H1 (cell line): ENCODE results near the gene CCDC12. TPM values are rescaled to one million over a fixed set of nuclear protein-coding genes. Genes with fewer than 3 reads are reported as not detected.

Experiments used
- CTCF ChIA-PET: fragments of 300-600 bp; sonication (Branson Sonifier 250); formaldehyde crosslinking; loops from one replicate; lab custom pipeline; 2021; ENCODE audit not compliant: partially characterized antibody; lab: Charles Lee
- POLR2A ChIA-PET: fragments of 300-600 bp; sonication (Branson Sonifier 250); formaldehyde crosslinking; loops from one replicate; lab custom pipeline; 2021; ENCODE audit warnings: inconsistent platforms; ENCODE audit not compliant: partially characterized antibody; lab: Charles Lee
- DNase-seq, 2 experiments: peaks; one replicate each; pipeline versions ENCODE4 v3.0.0 to v3.0.0-alpha.2; 2010 to 2022; ENCODE audit warnings: low spot score in 2 of 2, low read depth in 1 of 2, mixed read lengths in 1 of 2
- FAIRE-seq: peaks from 2 replicates; lab custom pipeline; 2011; peaks lifted over from hg19 to GRCh38; lab: Jason Lieb, UNC
- H2AFZ ChIP-seq: 2 replicates; pipeline ENCODE4 v1.8.1; 2012; ENCODE audit warnings: low read length, inconsistent platforms
- H2AK5ac ChIP-seq: 2 replicates; pipeline ENCODE4 v1.6.1; 2013; ENCODE audit warnings: low read depth, low read length
- H2BK120ac ChIP-seq: replicated peaks from 2 replicates; pipeline ENCODE3; 2013; ENCODE audit warnings: low read depth, low read length, inconsistent platforms
- H2BK12ac ChIP-seq: 2 replicates; pipeline ENCODE4 v1.6.1; 2013; ENCODE audit warnings: low read depth, low read length
- H2BK15ac ChIP-seq: 2 replicates; pipeline ENCODE4 v1.6.1; 2013; ENCODE audit warnings: low read length
- H2BK20ac ChIP-seq: 2 replicates; pipeline ENCODE4 v1.6.1; 2013; ENCODE audit warnings: low read length
- H2BK5ac ChIP-seq: 2 replicates; pipeline ENCODE4 v1.6.1; 2013; ENCODE audit warnings: low read depth, low read length
- H3K14ac ChIP-seq: 2 replicates; pipeline ENCODE4 v1.6.1; 2013; ENCODE audit warnings: inconsistent platforms; ENCODE audit not compliant: insufficient read length
- H3K18ac ChIP-seq: 2 replicates; pipeline ENCODE4 v1.6.1; 2013; ENCODE audit warnings: low read length; ENCODE audit errors: extremely low read depth
- H3K23ac ChIP-seq: 2 replicates; pipeline ENCODE4 v1.6.1; 2013; ENCODE audit warnings: inconsistent platforms; ENCODE audit not compliant: insufficient read length
- H3K23me2 ChIP-seq: 2 replicates; pipeline ENCODE4 v1.6.1; 2013; ENCODE audit warnings: low read depth, low read length
- H3K27ac ChIP-seq: 2 replicates; pipeline ENCODE4 v1.6.1; 2011; ENCODE audit warnings: low read depth, low read length, inconsistent platforms
- H3K27me3 ChIP-seq, 4 experiments: replicated peaks in 1 of 4; 1 replicate in 1 of 4; 2 replicates in 3 of 4; pipeline versions ENCODE4 v1.6.1 to v1.8.1; 2011 to 2013; ENCODE audit warnings: low read length in 3 of 4, mild to moderate bottlenecking in 3 of 4, inconsistent platforms in 2 of 4, mixed read lengths in 2 of 4, moderate library complexity in 1 of 4; ENCODE audit not compliant: control insufficient read depth in 3 of 4, insufficient read depth in 3 of 4; ENCODE audit errors: extremely low read depth in 1 of 4
- H3K36me3 ChIP-seq, 4 experiments: 2 replicates each; pipeline versions ENCODE4 v1.6.1 to v1.8.1; 2011 to 2013; ENCODE audit warnings: mild to moderate bottlenecking in 4 of 4, low read length in 3 of 4, moderate library complexity in 2 of 4, control low read depth in 1 of 4, inconsistent platforms in 1 of 4; ENCODE audit not compliant: insufficient read depth in 4 of 4, control insufficient read depth in 2 of 4
- H3K4ac ChIP-seq: replicated peaks from 2 replicates; pipeline ENCODE3; 2013; ENCODE audit warnings: low read length, low read depth, mixed read lengths, inconsistent platforms; ENCODE audit not compliant: insufficient read length
- H3K4me1 ChIP-seq, 4 experiments: replicated peaks in 1 of 4; 1 replicate in 1 of 4; 2 replicates in 3 of 4; pipeline versions ENCODE4 v1.6.1 to v1.8.1; 2011 to 2013; ENCODE audit warnings: low read length in 3 of 4, inconsistent platforms in 2 of 4, mixed read lengths in 1 of 4; ENCODE audit not compliant: insufficient read depth in 4 of 4, control insufficient read depth in 3 of 4
- H3K4me2 ChIP-seq, 2 experiments: 2 replicates each; pipeline versions ENCODE4 v1.6.1 to v1.8.1; 2011 to 2013; ENCODE audit warnings: low read depth in 2 of 2, low read length in 2 of 2, control low read depth in 1 of 2, inconsistent platforms in 1 of 2, mild to moderate bottlenecking in 1 of 2; ENCODE audit not compliant: insufficient read depth in 1 of 2
- H3K4me3 ChIP-seq, 4 experiments: fragments of 200-600, 300-600 bp in 1 of 4; sonication (generic), shearing (Covaris generic), sonication (Bioruptor Twin) in 1 of 4; 2 replicates each; pipeline versions ENCODE4 v1.5.1 to v1.8.1; 2011 to 2016; ENCODE audit warnings: low read length in 4 of 4, low read depth in 3 of 4, control low read depth in 2 of 4, inconsistent platforms in 2 of 4, mild to moderate bottlenecking in 2 of 4, mixed read lengths in 1 of 4, moderate library complexity in 1 of 4; ENCODE audit not compliant: insufficient read depth in 2 of 4; ENCODE audit errors: extremely low read depth in 1 of 4
- H3K56ac ChIP-seq: replicated peaks from 2 replicates; pipeline ENCODE3; 2013; ENCODE audit warnings: low read depth, mild to moderate bottlenecking, mixed read lengths, low read length, inconsistent platforms; ENCODE audit not compliant: insufficient read length
- H3K79me1 ChIP-seq: 2 replicates; pipeline ENCODE4 v1.6.1; 2013; ENCODE audit warnings: low read depth, low read length, control low read depth
- H3K79me2 ChIP-seq, 2 experiments: 2 replicates each; pipeline versions ENCODE4 v1.6.1 to v1.8.1; 2012 to 2013; ENCODE audit warnings: low read length in 2 of 2, mild to moderate bottlenecking in 2 of 2, inconsistent platforms in 1 of 2; ENCODE audit not compliant: insufficient read depth in 2 of 2, control insufficient read depth in 1 of 2
- H3K9ac ChIP-seq, 4 experiments: replicated peaks in 1 of 4; 1 replicate in 1 of 4; 2 replicates in 3 of 4; pipeline versions ENCODE4 v1.6.1 to v1.8.1; 2011 to 2013; ENCODE audit warnings: low read depth in 3 of 4, low read length in 3 of 4, control low read depth in 2 of 4, mild to moderate bottlenecking in 2 of 4, moderate library complexity in 2 of 4, inconsistent platforms in 1 of 4; ENCODE audit errors: extremely low read depth in 1 of 4
- H3K9me3 ChIP-seq, 2 experiments: 2 replicates each; pipeline versions ENCODE4 v1.6.1 to v1.8.1; 2012 to 2013; ENCODE audit warnings: mild to moderate bottlenecking in 2 of 2, moderate library complexity in 2 of 2, control low read depth in 1 of 2, inconsistent platforms in 1 of 2, low read depth in 1 of 2, low read length in 1 of 2, mixed read lengths in 1 of 2; ENCODE audit not compliant: insufficient read depth in 2 of 2
- H4K20me1 ChIP-seq, 2 experiments: replicated peaks in 1 of 2; 2 replicates each; pipeline versions ENCODE3 to v1.8.1; 2011 to 2013; ENCODE audit warnings: inconsistent platforms in 2 of 2, low read length in 2 of 2, mild to moderate bottlenecking in 1 of 2; ENCODE audit not compliant: insufficient read depth in 2 of 2, control insufficient read depth in 1 of 2
- H4K5ac ChIP-seq: 2 replicates; pipeline ENCODE4 v1.6.1; 2013; ENCODE audit warnings: low read length, low read depth, mixed read lengths, inconsistent platforms; ENCODE audit not compliant: insufficient read length
- H4K8ac ChIP-seq: 2 replicates; pipeline ENCODE4 v1.8.0; 2013; ENCODE audit warnings: mild to moderate bottlenecking, moderate library complexity, low read length, inconsistent platforms; ENCODE audit not compliant: insufficient read depth; ENCODE audit errors: extremely low read depth
- H4K91ac ChIP-seq: replicated peaks from 2 replicates; pipeline ENCODE3; 2013; ENCODE audit warnings: low read length, mixed read lengths, inconsistent platforms; ENCODE audit not compliant: insufficient read length
- ASH2L ChIP-seq: fragments of 200-600, 300-600 bp; sonication (generic); IDR thresholded peaks from one replicate; pipeline ENCODE4 v1.7.1; 2017; ENCODE audit warnings: low read length
- ATF3 ChIP-seq: IDR thresholded peaks from 2 replicates; pipeline ENCODE4 v1.6.1; 2011; ENCODE audit warnings: low read depth, mild to moderate bottlenecking, low read length; ENCODE audit not compliant: insufficient read depth
- CEBPB ChIP-seq: IDR thresholded peaks from 2 replicates; pipeline ENCODE4 v1.6.1; 2012; ENCODE audit warnings: low read depth, low read length
- CTCF ChIP-seq, 3 experiments: IDR thresholded peaks; 1 replicate in 2 of 3; 2 replicates in 1 of 3; pipeline versions ENCODE4 v1.5.1 to v1.6.1; 2011; ENCODE audit warnings: low read length in 3 of 3, mild to moderate bottlenecking in 3 of 3, inconsistent platforms in 2 of 3, low read depth in 1 of 3, moderate library complexity in 1 of 3; ENCODE audit not compliant: insufficient read depth in 1 of 3; ENCODE audit errors: control extremely low read depth in 1 of 3
- EZH2 ChIP-seq: fragments of 200-600 bp; sonication (generic); IDR thresholded peaks from 2 replicates; pipeline ENCODE4 v1.7.1; 2012; ENCODE audit warnings: low read depth, mild to moderate bottlenecking, moderate library complexity, low read length, inconsistent platforms; ENCODE audit not compliant: severe bottlenecking
- NRF1 ChIP-seq: IDR thresholded peaks from 2 replicates; pipeline ENCODE4 v1.6.1; 2011; ENCODE audit warnings: mild to moderate bottlenecking, low read depth, low read length, improper control_type of control experiment
- RBBP5 ChIP-seq: IDR thresholded peaks from 2 replicates; pipeline ENCODE4 v1.7.1; 2012; ENCODE audit warnings: low read depth, mild to moderate bottlenecking, inconsistent platforms, low read length, moderate library complexity, borderline replicate concordance
- RFX5 ChIP-seq: IDR thresholded peaks from 2 replicates; pipeline ENCODE4 v1.6.1; 2011; ENCODE audit warnings: low read depth, low read length, improper control_type of control experiment, borderline replicate concordance
- SIRT6 ChIP-seq: IDR thresholded peaks from one replicate; pipeline ENCODE4 v1.7.1; 2012; ENCODE audit warnings: low read length, inconsistent platforms
- TBP ChIP-seq: IDR thresholded peaks from 2 replicates; pipeline ENCODE4 v1.6.1; 2011; ENCODE audit warnings: low read depth, low read length, improper control_type of control experiment
- WGBS, 2 experiments: shearing (Covaris generic) in 1 of 2; methylation state at CpG; one replicate each; pipeline versions ENCODE4 v1.1.6 to v1.1.7; 2013 to 2015; ENCODE audit warnings: low lambda C conversion rate in 2 of 2, mixed read lengths in 2 of 2, inconsistent platforms in 1 of 2, low coverage in 1 of 2, missing lambda C conversion rate in 1 of 2; ENCODE audit not compliant: insufficient replicate concordance in 2 of 2, insufficient coverage in 1 of 2, insufficient read length in 1 of 2; ENCODE audit errors: extremely low coverage in 1 of 2, missing lambda C conversion rate in 1 of 2; 5-methylcytosine and 5-hydroxymethylcytosine counted together
- polyA plus RNA-seq, 7 experiments: library from polyadenylated mRNA; depleted of rRNA in 3 of 7; stranded (reverse) in 5 of 7; unstranded in 2 of 7; fragments of >200 nt in 5 of 7; fragments of 200-250 nt in 2 of 7; gene quantifications; 1 replicate in 5 of 7; 2 replicates in 1 of 7; 4 replicates in 1 of 7; pipeline versions ENCODE4 v1.2.1 to v1.2.3, GENCODE V29; 2011 to 2013; ENCODE audit warnings: missing spikeins in 2 of 7, mixed read lengths in 2 of 7
- total RNA-seq: library from RNA; stranded (reverse); fragmentation: NEBNext Ultra II Directional; extraction: Animal tissue kit (Norgen Biotek cat#: 25700); gene quantifications from 2 replicates; pipeline ENCODE4 v1.2.1, GENCODE V29; 2021

CCDC12 gene
- total and polyA plus RNA-seq, 2 of the 8 experiments (the other 6 are each of a cell fraction or from before 2014, with no cell fraction given), result 29.5 to 41.3 TPM

- H3K79me1 ChIP-seq, result no peaks in the 10 kb centered on the region
- no peaks in the 10 kb centered on the region for H3K23me2 ChIP-seq
- no peak overlapping the region for H2BK12ac ChIP-seq
- H4K20me1 ChIP-seq, result peaks cover 0 to 4% of the 10 kb centered on the region in 2 experiments
- H3K79me2 ChIP-seq, result no peaks in the 10 kb centered on the region
- 88% methylated on average over 9 of the region's 9 CpGs; no CpG with 5 or more reads in 1 of the 2 experiments for WGBS, 2 experiments
- H2BK5ac ChIP-seq, result no peak overlapping the region
- no peak overlapping the region for H3K9ac ChIP-seq
- FAIRE-seq (no peak), DNase-seq (no peak)
- no peak overlapping the region for H2AK5ac ChIP-seq
- no peak overlapping the region for H2AFZ ChIP-seq
- no peaks in the 10 kb centered on the region for H3K27me3 ChIP-seq
- H3K4me3 ChIP-seq, result no peak overlapping the region
- no peak overlapping the region for H2BK20ac ChIP-seq
- no peak overlapping the region for H3K56ac ChIP-seq
- no peak overlapping the region for H4K8ac ChIP-seq
- CTCF ChIA-PET, result interaction anchor here (0.6 to 4.3 kb wide), 6 partner anchors 10 to 284 kb away, joined by 3 to 21 read pairs (median 4); no protein-coding TSS in a partner anchor
- H3K36me3 ChIP-seq, result peaks cover 0 to 3% (median 1%) of the 10 kb centered on the region in 4 experiments; a peak in 2 of 8 replicates
- no peak overlapping the region for H3K23ac ChIP-seq
- H3K4me2 ChIP-seq, result no peak overlapping the region
- no peak overlapping the region for H3K14ac ChIP-seq
- no peak overlapping the region for H3K18ac ChIP-seq
- no peak overlapping the region for H3K4ac ChIP-seq
- no peak overlapping the region for H2BK15ac ChIP-seq
- POLR2A ChIA-PET, result interaction anchor here (1.3 kb wide), 1 partner anchor 48 kb away, joined by 3 read pairs; no protein-coding TSS in a partner anchor
- no peaks in the 10 kb centered on the region for H3K9me3 ChIP-seq
- H3K27ac ChIP-seq, result no peak overlapping the region
- H2BK120ac ChIP-seq, result no peak overlapping the region
- H4K91ac ChIP-seq, result no peak overlapping the region
- H4K5ac ChIP-seq, result no peak overlapping the region
- H3K4me1 ChIP-seq, result peaks cover 0 to 19% (median 8%) of the 10 kb centered on the region in 4 experiments; a peak in 6 of 7 replicates
- no peak for TF ChIP-seq RFX5
- TF ChIP-seq RBBP5, result no peak
- no peak for TF ChIP-seq ATF3
- TF ChIP-seq TBP, result no peak
- TF ChIP-seq SIRT6, result no peak
- TF ChIP-seq ASH2L, result no peak
- TF ChIP-seq EZH2, result no peak
- no peak for TF ChIP-seq NRF1
- TF ChIP-seq CEBPB, result no peak
- TF ChIP-seq CTCF (IDR thresholded peaks at IDR 0.05; ENCODE audit: control extremely low read depth in 1 of 3, insufficient read depth in 1 of 3, low read depth in 1 of 3, low read length in 3 of 3), result no peak
Measured at GRCh38 chr3:46992231-46992630, 15.7 kb upstream of the CCDC12 start.
